ENCODE measurements around the gene SAMD1.

SAMD1 gene

DNA sequence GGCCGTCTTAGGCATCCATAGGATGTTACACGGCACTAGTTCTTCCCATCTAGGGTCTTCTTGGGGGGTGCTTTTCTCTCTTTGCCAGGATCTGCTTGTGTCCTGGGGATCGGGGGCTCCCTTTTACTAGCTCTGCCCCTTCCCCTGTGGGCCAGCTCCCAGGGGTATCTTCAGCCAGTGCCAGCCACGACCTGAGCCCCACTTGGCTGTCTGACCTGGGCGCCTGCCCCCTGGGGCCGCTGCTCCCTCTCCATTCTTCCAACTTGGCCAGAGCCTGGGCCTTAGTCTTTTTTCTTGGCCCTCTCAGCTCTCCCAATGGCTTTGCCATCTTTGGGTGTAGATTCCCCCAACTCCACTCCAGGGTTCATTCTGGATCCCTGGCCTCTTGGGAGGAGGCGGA is 23.9 kb upstream of the SAMD1 start:
- no peak for DNase-seq (ENCODE audit: low read depth)
- TF ChIP-seq, protein P1, sequence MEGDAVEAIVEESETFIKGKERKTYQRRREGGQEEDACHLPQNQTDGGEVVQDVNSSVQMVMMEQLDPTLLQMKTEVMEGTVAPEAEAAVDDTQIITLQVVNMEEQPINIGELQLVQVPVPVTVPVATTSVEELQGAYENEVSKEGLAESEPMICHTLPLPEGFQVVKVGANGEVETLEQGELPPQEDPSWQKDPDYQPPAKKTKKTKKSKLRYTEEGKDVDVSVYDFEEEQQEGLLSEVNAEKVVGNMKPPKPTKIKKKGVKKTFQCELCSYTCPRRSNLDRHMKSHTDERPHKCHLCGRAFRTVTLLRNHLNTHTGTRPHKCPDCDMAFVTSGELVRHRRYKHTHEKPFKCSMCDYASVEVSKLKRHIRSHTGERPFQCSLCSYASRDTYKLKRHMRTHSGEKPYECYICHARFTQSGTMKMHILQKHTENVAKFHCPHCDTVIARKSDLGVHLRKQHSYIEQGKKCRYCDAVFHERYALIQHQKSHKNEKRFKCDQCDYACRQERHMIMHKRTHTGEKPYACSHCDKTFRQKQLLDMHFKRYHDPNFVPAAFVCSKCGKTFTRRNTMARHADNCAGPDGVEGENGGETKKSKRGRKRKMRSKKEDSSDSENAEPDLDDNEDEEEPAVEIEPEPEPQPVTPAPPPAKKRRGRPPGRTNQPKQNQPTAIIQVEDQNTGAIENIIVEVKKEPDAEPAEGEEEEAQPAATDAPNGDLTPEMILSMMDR (IDR thresholded peaks at IDR 0.05; ENCODE audit: insufficient read depth, low read depth, low read length, missing control alignments), result no peak
- H3K4me3 ChIP-seq (ENCODE audit: low read length), result no peak overlapping the region

DNA sequence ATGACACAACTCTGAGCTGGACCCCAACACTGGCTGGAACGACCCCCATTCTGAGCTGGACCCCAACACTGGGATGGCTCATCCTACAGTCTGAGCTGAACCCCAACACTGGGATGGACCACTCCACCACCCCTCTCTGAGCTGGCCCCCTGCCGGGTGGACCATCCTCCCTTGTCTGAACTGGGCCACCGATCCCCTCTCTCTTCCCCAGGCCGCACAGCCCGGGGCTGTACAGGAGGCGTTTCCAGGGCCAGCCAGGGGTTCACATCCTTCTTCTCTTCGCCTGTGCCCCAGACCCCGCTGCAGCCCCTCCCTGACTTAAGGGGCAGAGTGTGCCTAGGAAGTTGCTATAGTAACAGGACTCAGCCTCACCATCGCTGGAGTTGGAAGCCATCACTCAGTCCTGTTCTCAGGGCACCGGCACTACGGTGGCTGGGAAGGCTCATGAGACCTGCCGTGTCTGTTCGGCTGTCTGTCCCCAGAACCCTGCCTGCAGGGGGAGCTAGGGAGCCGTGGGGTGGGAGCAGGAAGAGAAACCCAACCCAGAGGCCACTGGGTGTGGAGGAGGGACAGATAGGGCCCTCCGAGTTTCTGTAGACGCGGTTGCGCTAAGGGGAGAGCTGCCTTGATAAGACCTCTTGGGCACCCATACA is 23.3 kb upstream of the SAMD1 start:
- TF ChIP-seq, protein P1 (IDR thresholded peaks at IDR 0.05; ENCODE audit: insufficient read depth, low read depth, low read length, missing control alignments), result peak; percentile 40
- H3K4me3 ChIP-seq (ENCODE audit: low read length), result no peak overlapping the region
- no peak for DNase-seq (ENCODE audit: low read depth)

DNA sequence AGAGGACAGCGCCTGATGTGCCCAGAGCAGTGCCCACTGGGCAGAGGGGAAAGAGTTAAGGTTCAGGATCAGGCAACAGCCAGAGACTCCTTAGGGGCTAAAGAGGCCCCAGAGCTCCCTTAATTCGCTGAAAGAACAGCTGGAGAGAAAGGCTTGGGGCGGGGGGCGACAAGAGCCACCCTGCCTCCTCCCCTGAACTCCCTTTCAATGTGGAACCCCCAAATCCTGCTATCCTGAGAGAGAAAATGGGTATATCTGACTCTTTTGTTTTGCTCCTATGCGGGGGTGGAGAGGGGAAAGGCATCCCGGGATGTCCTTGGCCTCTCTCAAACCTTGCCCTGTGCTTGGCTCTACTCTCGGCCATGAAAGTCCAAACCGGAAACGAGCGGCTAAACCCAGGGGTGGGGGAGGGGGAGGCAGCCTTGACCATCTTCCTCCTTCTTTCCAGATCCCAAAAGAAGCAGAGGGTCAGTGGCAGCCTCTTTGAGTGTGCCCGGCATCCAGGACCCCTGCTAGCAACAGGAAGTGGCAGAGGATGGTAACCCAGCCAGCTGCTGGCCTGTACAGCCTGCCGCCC is 22.3 kb upstream of the SAMD1 start:
- DNase-seq (ENCODE audit: low read depth), result no peak
- TF ChIP-seq, protein P1 (IDR thresholded peaks at IDR 0.05; ENCODE audit: insufficient read depth, low read depth, low read length, missing control alignments), result no peak
- no peak overlapping the region for H3K4me3 ChIP-seq (ENCODE audit: low read length)

DNA sequence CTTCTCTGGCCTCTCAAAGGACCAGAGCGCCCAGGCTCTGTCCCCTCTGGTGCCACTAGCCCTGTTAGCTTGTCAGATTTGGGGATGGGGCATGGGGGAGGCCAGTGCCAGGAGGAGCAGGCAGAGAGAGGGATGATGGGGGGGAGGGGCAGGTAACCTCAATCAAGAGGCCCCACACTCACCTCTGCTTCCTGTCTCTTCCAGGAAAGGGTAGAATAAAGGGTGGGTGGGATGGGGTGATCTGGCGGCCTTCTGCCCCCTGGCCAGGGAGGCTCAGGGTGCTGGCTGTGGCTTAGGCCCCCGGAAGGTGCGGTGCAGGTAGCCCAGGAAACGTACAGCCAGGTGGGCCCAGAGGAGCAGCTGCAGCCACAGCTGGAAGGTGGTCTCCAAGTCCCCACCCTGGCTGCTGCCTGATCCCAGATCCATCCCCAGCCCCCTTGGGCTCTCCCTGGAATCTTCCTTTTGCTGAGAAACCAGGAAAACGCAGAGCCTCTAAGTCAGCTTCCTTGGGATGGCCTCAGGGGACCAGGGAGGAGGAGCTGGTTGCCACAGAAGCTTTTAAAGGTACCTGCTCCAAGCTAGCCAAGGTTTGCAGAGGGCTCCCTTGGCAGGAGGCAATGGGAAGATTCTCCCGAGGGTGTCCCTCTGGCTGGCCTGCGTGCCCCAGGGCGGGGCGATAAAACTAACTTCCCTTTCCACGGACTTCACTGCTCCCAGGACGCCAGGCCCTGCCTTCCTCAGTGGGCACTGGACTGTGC is 21.7 kb upstream of the SAMD1 start:
- DNase-seq (ENCODE audit: low read depth), result no peak
- TF ChIP-seq, protein P1 (IDR thresholded peaks at IDR 0.05; ENCODE audit: insufficient read depth, low read depth, low read length, missing control alignments), result no peak
- H3K4me3 ChIP-seq (ENCODE audit: low read length), result no peak overlapping the region

DNA sequence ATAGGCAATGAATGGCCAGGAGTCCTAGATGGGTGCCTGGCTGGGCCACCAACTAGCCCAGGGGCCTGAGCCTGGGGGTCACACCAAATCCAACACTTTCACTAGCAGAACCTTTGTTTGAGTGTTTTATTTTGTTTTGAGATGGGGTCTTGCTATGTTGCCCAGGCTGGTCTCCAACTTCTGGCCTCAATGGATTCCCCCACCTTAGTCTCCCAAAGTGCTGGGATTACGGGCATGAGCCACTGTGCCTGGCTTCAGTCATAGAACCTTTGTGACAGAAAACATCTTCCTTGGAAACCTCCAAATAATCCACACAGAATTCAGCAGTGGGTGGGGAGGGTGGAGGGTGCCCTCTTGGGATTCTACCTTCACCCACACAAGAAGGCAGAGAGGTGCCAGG is 20.9 kb upstream of the SAMD1 start:
- no peak for DNase-seq (ENCODE audit: low read depth)
- TF ChIP-seq, protein P1 (IDR thresholded peaks at IDR 0.05; ENCODE audit: insufficient read depth, low read depth, low read length, missing control alignments), result no peak
- H3K4me3 ChIP-seq (ENCODE audit: low read length), result no peak overlapping the region

DNA sequence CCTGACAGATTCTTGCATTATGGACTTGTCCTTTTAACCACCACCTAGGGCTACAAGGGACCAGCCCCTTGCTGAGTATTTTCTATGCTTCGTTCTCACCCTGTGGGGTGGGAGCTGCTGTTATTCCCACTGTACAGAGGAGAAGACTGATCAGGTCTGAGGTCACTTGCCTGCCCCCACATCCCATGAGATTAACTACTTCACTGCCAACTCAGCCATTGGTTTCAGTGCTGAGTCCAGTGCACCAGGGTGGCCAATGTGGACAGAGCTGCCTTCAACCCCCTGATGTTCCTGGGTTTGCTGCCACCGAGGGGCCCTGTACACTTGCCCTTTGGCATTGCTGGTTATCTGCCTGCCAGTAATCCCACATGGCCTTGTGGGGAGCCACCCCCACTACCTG is 20.1 kb upstream of the SAMD1 start:
- no peak for DNase-seq (ENCODE audit: low read depth)
- TF ChIP-seq, protein P1 (IDR thresholded peaks at IDR 0.05; ENCODE audit: insufficient read depth, low read depth, low read length, missing control alignments), result no peak
- H3K4me3 ChIP-seq (ENCODE audit: low read length), result no peak overlapping the region

All from epithelial cell of esophagus (primary cell).